ENCODE data around the gene DMPK.

DNA sequence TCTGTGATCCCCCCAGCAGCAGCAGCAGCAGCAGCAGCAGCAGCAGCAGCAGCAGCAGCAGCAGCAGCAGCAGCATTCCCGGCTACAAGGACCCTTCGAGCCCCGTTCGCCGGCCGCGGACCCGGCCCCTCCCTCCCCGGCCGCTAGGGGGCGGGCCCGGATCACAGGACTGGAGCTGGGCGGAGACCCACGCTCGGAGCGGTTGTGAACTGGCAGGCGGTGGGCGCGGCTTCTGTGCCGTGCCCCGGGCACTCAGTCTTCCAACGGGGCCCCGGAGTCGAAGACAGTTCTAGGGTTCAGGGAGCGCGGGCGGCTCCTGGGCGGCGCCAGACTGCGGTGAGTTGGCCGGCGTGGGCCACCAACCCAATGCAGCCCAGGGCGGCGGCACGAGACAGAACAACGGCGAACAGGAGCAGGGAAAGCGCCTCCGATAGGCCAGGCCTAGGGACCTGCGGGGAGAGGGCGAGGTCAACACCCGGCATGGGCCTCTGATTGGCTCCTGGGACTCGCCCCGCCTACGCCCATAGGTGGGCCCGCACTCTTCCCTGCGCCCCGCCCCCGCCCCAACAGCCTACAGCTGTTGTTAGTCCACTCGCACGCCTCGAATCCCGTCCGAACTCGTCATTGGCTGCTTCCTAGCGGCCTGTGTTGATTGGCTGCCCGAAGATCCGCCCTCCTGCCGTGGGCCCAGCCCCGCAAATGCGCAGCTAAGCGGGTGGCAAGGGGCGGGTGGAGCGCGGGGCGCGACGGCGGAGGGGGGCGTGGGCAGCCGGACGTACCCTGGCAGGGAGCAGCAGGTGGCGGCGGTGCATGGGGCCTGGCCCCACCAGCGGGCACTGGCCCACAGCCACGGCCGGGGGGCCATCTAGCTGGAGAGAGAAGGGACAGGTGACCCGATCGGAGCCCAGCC lies 11.8 kb downstream of the DMPK start:
- TF ChIP-seq POLR2A (IDR thresholded peaks at IDR 0.05; ENCODE audit: low read depth, low read length), result no peak
- no peak; the same call in none of the 2 replicates for TF ChIP-seq POLR2AphosphoS5 (IDR thresholded peaks at IDR 0.05; ENCODE audit: low read depth, low read length)
- TF ChIP-seq TAF1 (IDR thresholded peaks at IDR 0.05; ENCODE audit: low read depth, low read length), result no peak
- TF ChIP-seq SPI1 (IDR thresholded peaks at IDR 0.05; ENCODE audit: low read depth, low read length), result no peak
